PC-9 (cell line): Measurements from ENCODE around the gene ERMARD.

Experiments
- EZH2 ChIP-seq: fragments of 200-600 bp; sonication (generic); IDR thresholded peaks from 2 replicates; pipeline ENCODE4 v1.8.0; 2017; ENCODE audit warnings: antibody characterized with exemption, low read depth
- TF ChIP-seq, protein P1 (sequence below): fragments of 200-600 bp; sonication (generic); conservative IDR thresholded peaks from 2 replicates; pipeline ENCODE4 v1.6.1; 2017; ENCODE audit warnings: mixed run types, antibody characterized with exemption, mild to moderate bottlenecking, moderate library complexity

DNA sequence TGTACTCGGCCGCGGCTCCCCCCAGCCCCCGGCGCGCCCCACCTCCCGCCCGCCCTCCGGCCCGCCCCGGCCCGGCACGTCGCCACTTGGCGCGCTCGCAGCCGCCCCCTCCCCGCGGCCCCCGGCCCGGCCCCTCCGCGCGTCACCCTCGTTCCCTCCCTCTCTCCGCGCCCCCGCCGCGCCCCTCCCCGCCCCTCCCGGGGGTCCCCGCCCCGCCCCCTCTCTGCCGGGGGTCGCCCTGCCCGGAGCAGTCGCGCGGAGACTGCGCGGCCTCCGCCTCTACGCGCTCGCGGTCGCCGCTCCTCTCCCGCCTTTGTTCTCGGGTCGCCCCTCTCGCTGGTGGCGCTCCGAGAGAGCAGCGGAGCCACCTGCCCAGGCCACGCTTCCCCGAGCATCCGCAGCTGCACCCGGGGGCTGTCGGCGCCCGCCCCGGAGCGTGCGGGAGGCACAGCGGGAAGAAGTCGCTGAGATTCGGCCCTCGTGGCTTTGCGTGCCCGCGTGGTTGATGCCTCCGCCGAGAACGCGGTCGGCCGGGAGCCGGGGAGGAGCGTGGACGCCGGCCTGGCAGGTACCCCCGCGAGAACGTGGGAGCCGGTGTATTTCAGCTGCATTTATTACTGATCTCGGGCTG, 26.8 kb upstream of the ERMARD start, which contains the start of gene PHF10:
- TF ChIP-seq, protein P1, sequence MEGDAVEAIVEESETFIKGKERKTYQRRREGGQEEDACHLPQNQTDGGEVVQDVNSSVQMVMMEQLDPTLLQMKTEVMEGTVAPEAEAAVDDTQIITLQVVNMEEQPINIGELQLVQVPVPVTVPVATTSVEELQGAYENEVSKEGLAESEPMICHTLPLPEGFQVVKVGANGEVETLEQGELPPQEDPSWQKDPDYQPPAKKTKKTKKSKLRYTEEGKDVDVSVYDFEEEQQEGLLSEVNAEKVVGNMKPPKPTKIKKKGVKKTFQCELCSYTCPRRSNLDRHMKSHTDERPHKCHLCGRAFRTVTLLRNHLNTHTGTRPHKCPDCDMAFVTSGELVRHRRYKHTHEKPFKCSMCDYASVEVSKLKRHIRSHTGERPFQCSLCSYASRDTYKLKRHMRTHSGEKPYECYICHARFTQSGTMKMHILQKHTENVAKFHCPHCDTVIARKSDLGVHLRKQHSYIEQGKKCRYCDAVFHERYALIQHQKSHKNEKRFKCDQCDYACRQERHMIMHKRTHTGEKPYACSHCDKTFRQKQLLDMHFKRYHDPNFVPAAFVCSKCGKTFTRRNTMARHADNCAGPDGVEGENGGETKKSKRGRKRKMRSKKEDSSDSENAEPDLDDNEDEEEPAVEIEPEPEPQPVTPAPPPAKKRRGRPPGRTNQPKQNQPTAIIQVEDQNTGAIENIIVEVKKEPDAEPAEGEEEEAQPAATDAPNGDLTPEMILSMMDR: no peak
- no peak for TF ChIP-seq EZH2
